Measurements from ENCODE around the gene SLC28A1.
A peak's percentile ranks its signal among the peaks of the same experiment; 100 is the strongest.

Gene SLC28A1

GRCh38 chr15:84905016-84905916 is 20.8 kb downstream of the SLC28A1 start:
- DNase-seq (ENCODE audit: low read depth): no peak
- H3K4me3 ChIP-seq (ENCODE audit: control insufficient read depth, low read depth, low read length): no peak overlapping the region
- TF ChIP-seq CTCF (conservative IDR thresholded peaks at IDR 0.05; ENCODE audit: control insufficient read depth, insufficient read depth, low read depth, low read length): no peak

GRCh38 chr15:84907731-84908130 is 23.3 kb downstream of the SLC28A1 start:
- DNase-seq (ENCODE audit: low read depth): no peak
- no peak overlapping the region for H3K4me3 ChIP-seq (ENCODE audit: control insufficient read depth, low read depth, low read length)
- no peak for TF ChIP-seq CTCF (conservative IDR thresholded peaks at IDR 0.05; ENCODE audit: control insufficient read depth, insufficient read depth, low read depth, low read length)

GRCh38 chr15:84908564-84908963 is 24.1 kb downstream of the SLC28A1 start:
- DNase-seq (ENCODE audit: low read depth): no peak
- no peak for TF ChIP-seq CTCF (conservative IDR thresholded peaks at IDR 0.05; ENCODE audit: control insufficient read depth, insufficient read depth, low read depth, low read length)
- no peak overlapping the region for H3K4me3 ChIP-seq (ENCODE audit: control insufficient read depth, low read depth, low read length)

GRCh38 chr15:84909029-84909428 is 24.6 kb downstream of the SLC28A1 start:
- TF ChIP-seq CTCF (conservative IDR thresholded peaks at IDR 0.05; ENCODE audit: control insufficient read depth, insufficient read depth, low read depth, low read length): no peak
- no peak for DNase-seq (ENCODE audit: low read depth)
- H3K4me3 ChIP-seq (ENCODE audit: control insufficient read depth, low read depth, low read length): no peak overlapping the region

GRCh38 chr15:84909782-84910181 is 25.3 kb downstream of the SLC28A1 start:
- TF ChIP-seq CTCF (conservative IDR thresholded peaks at IDR 0.05; ENCODE audit: control insufficient read depth, insufficient read depth, low read depth, low read length): no peak
- no peak for DNase-seq (ENCODE audit: low read depth)
- no peak overlapping the region for H3K4me3 ChIP-seq (ENCODE audit: control insufficient read depth, low read depth, low read length)

- no peak overlapping the region for H3K4me3 ChIP-seq (ENCODE audit: control insufficient read depth, low read depth, low read length)
- no peak for TF ChIP-seq CTCF (conservative IDR thresholded peaks at IDR 0.05; ENCODE audit: control insufficient read depth, insufficient read depth, low read depth, low read length)
- peak; percentile 53 for DNase-seq (ENCODE audit: low read depth)
Observed at GRCh38 chr15:84910928-84911623, 26.6 kb downstream of the SLC28A1 start.

Measured in fibroblast of mammary gland (primary cell).